DND-41 (cell line): ENCODE results near the gene LY6G5C.

ENCODE experiments used
- EZH2 ChIP-seq: IDR thresholded peaks from 3 replicates; pipeline ENCODE4 v1.6.1; 2012; ENCODE audit warnings: borderline replicate concordance, low read depth, mild to moderate bottlenecking, moderate library complexity, low read length, inconsistent platforms; ENCODE audit not compliant: severe bottlenecking
- TF ChIP-seq, protein P1 (sequence below): IDR thresholded peaks from 2 replicates; pipeline ENCODE4 v1.5.1; 2012; ENCODE audit warnings: borderline replicate concordance, low read length, moderate library complexity, mild to moderate bottlenecking; ENCODE audit not compliant: poor library complexity, severe bottlenecking; ENCODE audit errors: extremely low read depth

DNA sequence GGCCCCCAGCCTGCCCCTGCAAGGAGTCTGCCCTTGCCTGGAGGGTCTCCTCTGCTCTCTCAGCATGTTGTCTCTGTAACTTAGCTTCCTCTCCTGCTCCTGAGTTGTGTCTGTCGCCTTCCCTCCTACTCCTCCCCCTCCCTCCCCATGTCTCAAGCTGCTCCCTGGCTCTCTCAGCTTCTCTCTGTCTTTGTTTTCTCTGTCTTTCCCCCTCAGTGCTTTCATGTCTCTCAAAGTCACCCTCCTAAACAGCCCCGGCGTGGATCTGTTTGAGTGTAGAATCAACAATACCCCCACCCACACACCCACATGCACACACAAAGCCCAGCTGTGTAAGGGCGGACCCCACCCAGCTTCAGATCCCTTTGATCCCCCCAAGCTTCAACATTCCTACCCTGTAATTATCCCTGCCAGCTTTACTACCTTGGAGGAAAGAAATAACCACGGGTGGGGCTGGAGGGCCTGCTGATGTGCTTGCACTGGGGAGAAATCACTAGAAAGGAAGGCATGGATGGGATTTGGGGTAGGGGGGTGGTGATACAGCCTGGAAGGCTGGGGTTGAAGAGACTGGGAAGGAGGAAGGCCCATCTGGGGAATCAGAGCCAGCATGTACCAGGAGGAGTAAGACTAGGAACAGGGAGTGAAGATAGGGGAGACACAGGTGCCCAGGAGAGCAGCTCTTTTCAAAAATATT, 33.3 kb upstream of the LY6G5C start:
- TF ChIP-seq, protein P1, sequence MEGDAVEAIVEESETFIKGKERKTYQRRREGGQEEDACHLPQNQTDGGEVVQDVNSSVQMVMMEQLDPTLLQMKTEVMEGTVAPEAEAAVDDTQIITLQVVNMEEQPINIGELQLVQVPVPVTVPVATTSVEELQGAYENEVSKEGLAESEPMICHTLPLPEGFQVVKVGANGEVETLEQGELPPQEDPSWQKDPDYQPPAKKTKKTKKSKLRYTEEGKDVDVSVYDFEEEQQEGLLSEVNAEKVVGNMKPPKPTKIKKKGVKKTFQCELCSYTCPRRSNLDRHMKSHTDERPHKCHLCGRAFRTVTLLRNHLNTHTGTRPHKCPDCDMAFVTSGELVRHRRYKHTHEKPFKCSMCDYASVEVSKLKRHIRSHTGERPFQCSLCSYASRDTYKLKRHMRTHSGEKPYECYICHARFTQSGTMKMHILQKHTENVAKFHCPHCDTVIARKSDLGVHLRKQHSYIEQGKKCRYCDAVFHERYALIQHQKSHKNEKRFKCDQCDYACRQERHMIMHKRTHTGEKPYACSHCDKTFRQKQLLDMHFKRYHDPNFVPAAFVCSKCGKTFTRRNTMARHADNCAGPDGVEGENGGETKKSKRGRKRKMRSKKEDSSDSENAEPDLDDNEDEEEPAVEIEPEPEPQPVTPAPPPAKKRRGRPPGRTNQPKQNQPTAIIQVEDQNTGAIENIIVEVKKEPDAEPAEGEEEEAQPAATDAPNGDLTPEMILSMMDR: no peak
- TF ChIP-seq EZH2: no peak
